ENCODE results near the gene SLC16A12.

DNA sequence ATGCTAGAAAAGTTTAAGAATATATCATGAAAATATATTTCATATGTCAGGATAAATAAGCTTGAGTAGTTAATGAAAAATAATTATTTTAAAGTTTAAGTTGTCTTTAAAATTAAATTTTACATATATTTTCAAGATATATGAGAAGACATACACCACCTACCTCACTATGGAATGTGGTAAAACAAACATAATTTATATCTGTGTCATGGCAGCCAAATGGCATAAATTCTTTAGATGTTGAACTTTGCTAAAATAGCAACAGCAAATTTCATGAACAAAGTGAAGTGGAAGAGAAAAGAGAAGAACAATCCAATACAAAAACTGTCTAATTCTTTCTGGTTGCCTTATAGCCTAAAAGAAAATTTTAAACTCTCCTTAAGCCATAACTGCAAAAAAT, 39.6 kb upstream of the SLC16A12 start:
- TF ChIP-seq, protein P1, sequence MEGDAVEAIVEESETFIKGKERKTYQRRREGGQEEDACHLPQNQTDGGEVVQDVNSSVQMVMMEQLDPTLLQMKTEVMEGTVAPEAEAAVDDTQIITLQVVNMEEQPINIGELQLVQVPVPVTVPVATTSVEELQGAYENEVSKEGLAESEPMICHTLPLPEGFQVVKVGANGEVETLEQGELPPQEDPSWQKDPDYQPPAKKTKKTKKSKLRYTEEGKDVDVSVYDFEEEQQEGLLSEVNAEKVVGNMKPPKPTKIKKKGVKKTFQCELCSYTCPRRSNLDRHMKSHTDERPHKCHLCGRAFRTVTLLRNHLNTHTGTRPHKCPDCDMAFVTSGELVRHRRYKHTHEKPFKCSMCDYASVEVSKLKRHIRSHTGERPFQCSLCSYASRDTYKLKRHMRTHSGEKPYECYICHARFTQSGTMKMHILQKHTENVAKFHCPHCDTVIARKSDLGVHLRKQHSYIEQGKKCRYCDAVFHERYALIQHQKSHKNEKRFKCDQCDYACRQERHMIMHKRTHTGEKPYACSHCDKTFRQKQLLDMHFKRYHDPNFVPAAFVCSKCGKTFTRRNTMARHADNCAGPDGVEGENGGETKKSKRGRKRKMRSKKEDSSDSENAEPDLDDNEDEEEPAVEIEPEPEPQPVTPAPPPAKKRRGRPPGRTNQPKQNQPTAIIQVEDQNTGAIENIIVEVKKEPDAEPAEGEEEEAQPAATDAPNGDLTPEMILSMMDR (conservative IDR thresholded peaks at IDR 0.05 in 1 of 2, IDR thresholded peaks at IDR 0.05 in 1 of 2; ENCODE audit: low read depth in 1 of 2, low read length in 2 of 2): no peak
- TF ChIP-seq EZH2 (IDR thresholded peaks at IDR 0.05; ENCODE audit: low read length, missing control alignments): no peak
